Neural progenitor cell (in vitro differentiated cells): Measurements from ENCODE around the gene AKAP6. TPM values are rescaled to one million over a fixed set of nuclear protein-coding genes. Genes with fewer than 3 reads are reported as not detected.
A peak's percentile ranks its signal among the peaks of the same experiment; 100 is the strongest.

Experiments used
- DNase-seq: peaks from one replicate; pipeline ENCODE4 v3.0.0-alpha.2; 2016; ENCODE audit warnings: low spot score
- H2AFZ ChIP-seq: fragments of 200-600 bp; sonication (generic); replicated peaks from 2 replicates; pipeline ENCODE4 v1.6.1; 2016; ENCODE audit warnings: antibody characterized with exemption
- H3F3A ChIP-seq: fragments of 200-600 bp; sonication (generic); 2 replicates; pipeline ENCODE4 v1.6.1; 2016; ENCODE audit warnings: antibody characterized with exemption, low read depth
- H3K27ac ChIP-seq: fragments of 200-600 bp; sonication (generic); 2 replicates; pipeline ENCODE4 v1.5.1; 2016; ENCODE audit warnings: mild to moderate bottlenecking
- H3K27me3 ChIP-seq: fragments of 200-600 bp; sonication (generic); 2 replicates; pipeline ENCODE4 v1.6.1; 2016; ENCODE audit warnings: mild to moderate bottlenecking, moderate library complexity
- H3K36me3 ChIP-seq: fragments of 200-600 bp; sonication (generic); 2 replicates; pipeline ENCODE4 v1.5.1; 2016
- H3K4me1 ChIP-seq: fragments of 200-600 bp; sonication (generic); 2 replicates; pipeline ENCODE4 v1.6.1; 2016; ENCODE audit warnings: mixed run types
- H3K4me2 ChIP-seq: fragments of 200-600 bp; sonication (generic); 2 replicates; pipeline ENCODE4 v1.6.1; 2016
- H3K4me3 ChIP-seq: fragments of 200-600 bp; sonication (generic); 2 replicates; pipeline ENCODE4 v1.5.1; 2016
- H3K79me2 ChIP-seq: fragments of 200-600 bp; sonication (generic); 2 replicates; pipeline ENCODE4 v1.6.1; 2016; ENCODE audit warnings: low read depth
- H3K9ac ChIP-seq: fragments of 200-600 bp; sonication (generic); 2 replicates; pipeline ENCODE4 v1.6.1; 2016
- H3K9me3 ChIP-seq: fragments of 200-600 bp; sonication (generic); 2 replicates; pipeline ENCODE4 v1.5.1; 2016; ENCODE audit warnings: low read depth
- H4K20me1 ChIP-seq: fragments of 200-600 bp; sonication (generic); 2 replicates; pipeline ENCODE4 v1.6.1; 2016; ENCODE audit warnings: low read depth
- H3K27ac Mint-ChIP-seq: 3 replicates; pipeline ENCODE4 v1.8.0; 2021; ENCODE audit warnings: mixed read lengths
- H3K27me3 Mint-ChIP-seq: 2 replicates; pipeline ENCODE4 v1.8.0; 2022; ENCODE audit warnings: low read depth, mild to moderate bottlenecking, inconsistent platforms, moderate library complexity, mixed read lengths; ENCODE audit not compliant: insufficient read depth
- H3K36me3 Mint-ChIP-seq: 3 replicates; pipeline ENCODE4 v1.8.0; 2021; ENCODE audit warnings: mixed read lengths
- H3K4me1 Mint-ChIP-seq: 3 replicates; pipeline ENCODE4 v1.8.0; 2021; ENCODE audit warnings: mixed read lengths
- H3K4me3 Mint-ChIP-seq: 3 replicates; pipeline ENCODE4 v1.8.0; 2021; ENCODE audit warnings: mild to moderate bottlenecking, moderate library complexity, mixed read lengths
- H3K9me3 Mint-ChIP-seq: 3 replicates; pipeline ENCODE4 v1.8.0; 2020; ENCODE audit warnings: mixed read lengths
- CTCF ChIP-seq: fragments of 200-600 bp; sonication (generic); IDR thresholded peaks from 2 replicates; pipeline ENCODE4 v1.5.1; 2017; ENCODE audit warnings: antibody characterized with exemption, mild to moderate bottlenecking
- EZH2 ChIP-seq: fragments of 200-600 bp; sonication (generic); IDR thresholded peaks from 2 replicates; pipeline ENCODE4 v1.6.1; 2017; ENCODE audit warnings: antibody characterized with exemption, mild to moderate bottlenecking, moderate library complexity
- EZH2phosphoT487 ChIP-seq: fragments of 200-600 bp; sonication (generic); IDR thresholded peaks from 2 replicates; pipeline ENCODE4 v1.6.1; 2017; ENCODE audit warnings: antibody characterized with exemption
- total RNA-seq: library from RNA; depleted of rRNA; stranded (reverse); fragments of >200 nt; gene quantifications from 2 replicates; pipeline ENCODE4 v1.2.3, GENCODE V29; 2015; ENCODE audit warnings: low replicate concordance

The AKAP6 gene
- total RNA-seq, 1 donor from 2014 or later = 3.7 TPM

- Histone ChIP-seq H3F3A (peaks cover 25% of the 10 kb centered on the region), H3K79me2 (no peaks in the 10 kb centered on the region), H3K4me1 (peaks cover 33% of the 10 kb centered on the region), H3K9ac (no peak overlapping the region), H3K9me3 (no peaks in the 10 kb centered on the region), H3K4me3 (no peak overlapping the region), H2AFZ (no peak overlapping the region), H3K4me2 (no peak overlapping the region), H3K27ac (no peak overlapping the region), H3K27me3 (no peaks in the 10 kb centered on the region), H4K20me1 (peaks cover 10% of the 10 kb centered on the region), H3K36me3 (no peaks in the 10 kb centered on the region)
- Mint-ChIP-seq H3K4me1 (peaks cover 38% of the 10 kb centered on the region), H3K27me3 (no peaks in the 10 kb centered on the region), H3K27ac (peak overlapping the region; percentile 37), H3K36me3 (no peaks in the 10 kb centered on the region), H3K9me3 (no peaks in the 10 kb centered on the region), H3K4me3 (no peak overlapping the region)
- no peak for DNase-seq
- no peak for TF ChIP-seq EZH2
Measured at GRCh38 chr14:32430326-32430725, 101.2 kb downstream of the AKAP6 start.

GRCh38 chr14:32432813-32433538 lies 103.9 kb downstream of the AKAP6 start:
- H3K36me3 ChIP-seq = no peaks in the 10 kb centered on the region
- peaks cover 16% of the 10 kb centered on the region for H3K4me1 ChIP-seq
- Mint-ChIP-seq H3K27ac (peak overlapping the region; percentile 61), H3K36me3 (no peaks in the 10 kb centered on the region), H3K4me3 (no peak overlapping the region), H3K9me3 (no peaks in the 10 kb centered on the region), H3K27me3 (no peaks in the 10 kb centered on the region), H3K4me1 (peaks cover 16% of the 10 kb centered on the region)
- H3K27me3 ChIP-seq = no peaks in the 10 kb centered on the region
- no peaks in the 10 kb centered on the region for H3K79me2 ChIP-seq
- H2AFZ ChIP-seq = no peak overlapping the region
- H3F3A ChIP-seq = peaks cover 11% of the 10 kb centered on the region
- H3K9me3 ChIP-seq = no peaks in the 10 kb centered on the region
- no peak overlapping the region for H3K4me3 ChIP-seq
- H3K27ac ChIP-seq = no peak overlapping the region
- TF ChIP-seq EZH2 = no peak
- no peak for TF ChIP-seq CTCF
- TF ChIP-seq EZH2phosphoT487 = no peak
- peaks cover 2% of the 10 kb centered on the region for H4K20me1 ChIP-seq
- no peak for DNase-seq
- H3K4me2 ChIP-seq = no peak overlapping the region
- no peak overlapping the region for H3K9ac ChIP-seq

GRCh38 chr14:32434180-32434579 lies 105.1 kb downstream of the AKAP6 start:
- Mint-ChIP-seq H3K4me3 (no peak overlapping the region), H3K4me1 (peaks cover 5% of the 10 kb centered on the region), H3K9me3 (no peaks in the 10 kb centered on the region), H3K27me3 (no peaks in the 10 kb centered on the region), H3K27ac (no peak overlapping the region), H3K36me3 (no peaks in the 10 kb centered on the region)
- no peak overlapping the region for H2AFZ ChIP-seq
- peaks cover 4% of the 10 kb centered on the region for H3K4me1 ChIP-seq
- no peaks in the 10 kb centered on the region for H3K9me3 ChIP-seq
- no peaks in the 10 kb centered on the region for H3K36me3 ChIP-seq
- H3K4me3 ChIP-seq = no peak overlapping the region
- no peak overlapping the region for H3K9ac ChIP-seq
- TF ChIP-seq EZH2 (no peak), EZH2phosphoT487 (no peak), CTCF (no peak)
- H3F3A ChIP-seq = no peaks in the 10 kb centered on the region
- no peaks in the 10 kb centered on the region for H4K20me1 ChIP-seq
- no peak for DNase-seq
- H3K79me2 ChIP-seq = no peaks in the 10 kb centered on the region
- no peak overlapping the region for H3K27ac ChIP-seq
- no peaks in the 10 kb centered on the region for H3K27me3 ChIP-seq
- H3K4me2 ChIP-seq = no peak overlapping the region

- Histone ChIP-seq H3K4me2 (no peak overlapping the region), H3K79me2 (no peaks in the 10 kb centered on the region), H3K36me3 (no peaks in the 10 kb centered on the region), H3K4me3 (no peak overlapping the region), H3K9me3 (no peaks in the 10 kb centered on the region), H3F3A (no peaks in the 10 kb centered on the region), H3K9ac (no peak overlapping the region), H3K27me3 (no peaks in the 10 kb centered on the region), H4K20me1 (no peaks in the 10 kb centered on the region), H3K27ac (no peak overlapping the region), H3K4me1 (no peaks in the 10 kb centered on the region), H2AFZ (no peak overlapping the region)
- DNase-seq = no peak
- TF ChIP-seq CTCF = no peak
- TF ChIP-seq EZH2phosphoT487 = no peak
- no peak for TF ChIP-seq EZH2
- no peaks in the 10 kb centered on the region for H3K27me3 Mint-ChIP-seq
- no peaks in the 10 kb centered on the region for H3K36me3 Mint-ChIP-seq
- H3K4me3 Mint-ChIP-seq = no peak overlapping the region
- H3K4me1 Mint-ChIP-seq = peaks cover under 1% of the 10 kb centered on the region
- H3K27ac Mint-ChIP-seq = no peak overlapping the region
- H3K9me3 Mint-ChIP-seq = no peaks in the 10 kb centered on the region
Measured at GRCh38 chr14:32434880-32435279, 105.8 kb downstream of the AKAP6 start.
